ACHN (cell line): ENCODE data around the gene KRT77.

Source experiments
- DNase-seq: peaks from one replicate; pipeline ENCODE4 v3.0.0-alpha.2; 2015
- in situ Hi-C: cut with HindIII; loops from 2 replicates; pipeline ENCODE4 v1.10.0; 2017; ENCODE audit warnings: low sequenced_read_pairs, low pct_ligation_motif_present, low pct_unique_long_range_greater_than_20kb

KRT77 gene

GRCh38 chr12:52667931-52668330 lies 35.4 kb downstream of the KRT77 start:
- in situ Hi-C loops: no loop called here
- no peak for DNase-seq

GRCh38 chr12:52667509-52667908 lies 35.8 kb downstream of the KRT77 start:
- DNase-seq: peak; percentile 17
- in situ Hi-C loops: no loop called here

GRCh38 chr12:52666471-52666870 lies 36.9 kb downstream of the KRT77 start:
- no peak for DNase-seq
- in situ Hi-C loops: no loop called here

- in situ Hi-C loops: no loop called here
- no peak for DNase-seq
These were observed 39.9 kb downstream of the KRT77 start for GRCh38 chr12:52663420-52663819.

GRCh38 chr12:52662918-52663229 lies 40.5 kb downstream of the KRT77 start:
- in situ Hi-C loops: no loop called here
- no peak for DNase-seq

- DNase-seq: no peak
- in situ Hi-C loops: no loop called here
These were observed 41.0 kb downstream of the KRT77 start for GRCh38 chr12:52662093-52662917.

GRCh38 chr12:52661668-52662067 lies 41.7 kb downstream of the KRT77 start:
- no peak for DNase-seq
- in situ Hi-C loops: no loop called here

- in situ Hi-C loops: no loop called here
These were observed 42.3 kb downstream of the KRT77 start for GRCh38 chr12:52660934-52661499.

GRCh38 chr12:52659951-52660350 lies 43.4 kb downstream of the KRT77 start:
- in situ Hi-C loops: no loop called here
- no peak for DNase-seq

More at GRCh38 chr12:52660934-52661499, 42.3 kb downstream of the KRT77 start:
- no peak for DNase-seq

GRCh38 chr12:52659395-52659794 lies 43.9 kb downstream of the KRT77 start:
- in situ Hi-C loops: no loop called here
- no peak for DNase-seq

GRCh38 chr12:52658196-52658595 lies 45.1 kb downstream of the KRT77 start:
- no peak for DNase-seq
- in situ Hi-C loops: no loop called here

- in situ Hi-C loops: no loop called here
These were observed 45.9 kb downstream of the KRT77 start for GRCh38 chr12:52657250-52657902.

GRCh38 chr12:52656616-52657015 lies 46.7 kb downstream of the KRT77 start:
- in situ Hi-C loops: no loop called here
- DNase-seq: no peak

More at GRCh38 chr12:52657250-52657902, 45.9 kb downstream of the KRT77 start:
- no peak for DNase-seq

- no peak for DNase-seq
- in situ Hi-C loops: no loop called here
These were observed 47.6 kb downstream of the KRT77 start for GRCh38 chr12:52655720-52656124.

GRCh38 chr12:52655251-52655650 lies 48.1 kb downstream of the KRT77 start:
- DNase-seq: no peak
- in situ Hi-C loops: no loop called here

GRCh38 chr12:52651726-52652261 lies 51.5 kb downstream of the KRT77 start, which contains the start of gene KRT2:
Gene KRT2 (minus strand): TSS chr12:52652211. CDS start chr12:52652142, 69 bp downstream.
- DNase-seq: no peak
- in situ Hi-C loops: no loop called here

GRCh38 chr12:52650520-52651081 lies 52.7 kb downstream of the KRT77 start:
- peak; percentile 41 for DNase-seq
- in situ Hi-C loops: no loop called here

GRCh38 chr12:52649066-52649465 lies 54.3 kb downstream of the KRT77 start:
- no peak for DNase-seq
- in situ Hi-C loops: no loop called here

- DNase-seq: no peak
- in situ Hi-C loops: no loop called here
These were observed 55.2 kb downstream of the KRT77 start for GRCh38 chr12:52648012-52648550.
